GM19193 (cell line): Measurements from ENCODE around the gene AMPD1.

Experiments used
- POLR2A ChIP-seq: IDR thresholded peaks from 4 replicates; pipeline ENCODE4 v1.6.1; 2011; ENCODE audit not compliant: insufficient read depth, insufficient read length; ENCODE audit errors: extremely low read depth

Gene AMPD1

DNA sequence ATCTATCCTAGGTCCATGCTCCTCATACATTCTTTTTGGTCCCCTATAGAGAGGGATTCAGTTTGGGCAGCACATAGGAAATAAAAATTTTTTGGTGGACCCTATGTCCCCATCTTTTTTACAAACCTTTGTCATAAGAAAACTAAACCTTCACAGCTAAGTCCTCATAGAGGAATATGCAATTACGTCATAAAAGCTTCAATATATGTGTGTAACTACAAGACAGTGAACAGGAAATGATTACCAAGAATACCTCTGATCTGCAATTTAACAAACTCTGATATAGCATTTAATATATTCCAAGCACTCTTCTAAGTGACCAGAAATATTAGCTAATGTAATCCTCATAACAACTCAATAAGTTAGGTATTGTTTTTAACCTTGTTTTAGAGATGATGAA, 19.2 kb downstream of the AMPD1 start:
- no peak for TF ChIP-seq POLR2A

DNA sequence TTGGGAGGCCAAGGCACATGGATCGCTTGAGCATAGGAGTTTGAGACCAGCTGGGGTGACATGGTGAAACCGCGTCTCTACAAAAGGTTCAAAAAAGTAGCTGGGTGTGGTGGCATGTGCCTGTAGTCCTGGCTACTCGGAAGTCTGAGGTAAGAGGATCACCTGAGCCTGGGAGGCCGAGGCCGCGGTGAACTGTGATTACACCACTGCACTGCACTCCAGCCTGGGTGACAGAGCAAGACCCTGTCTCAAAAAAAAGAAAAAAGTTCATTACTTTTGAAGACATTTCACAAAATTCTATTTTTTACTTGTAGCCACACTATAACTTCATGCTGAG, 23.4 kb downstream of the AMPD1 start:
- TF ChIP-seq POLR2A, result no peak

DNA sequence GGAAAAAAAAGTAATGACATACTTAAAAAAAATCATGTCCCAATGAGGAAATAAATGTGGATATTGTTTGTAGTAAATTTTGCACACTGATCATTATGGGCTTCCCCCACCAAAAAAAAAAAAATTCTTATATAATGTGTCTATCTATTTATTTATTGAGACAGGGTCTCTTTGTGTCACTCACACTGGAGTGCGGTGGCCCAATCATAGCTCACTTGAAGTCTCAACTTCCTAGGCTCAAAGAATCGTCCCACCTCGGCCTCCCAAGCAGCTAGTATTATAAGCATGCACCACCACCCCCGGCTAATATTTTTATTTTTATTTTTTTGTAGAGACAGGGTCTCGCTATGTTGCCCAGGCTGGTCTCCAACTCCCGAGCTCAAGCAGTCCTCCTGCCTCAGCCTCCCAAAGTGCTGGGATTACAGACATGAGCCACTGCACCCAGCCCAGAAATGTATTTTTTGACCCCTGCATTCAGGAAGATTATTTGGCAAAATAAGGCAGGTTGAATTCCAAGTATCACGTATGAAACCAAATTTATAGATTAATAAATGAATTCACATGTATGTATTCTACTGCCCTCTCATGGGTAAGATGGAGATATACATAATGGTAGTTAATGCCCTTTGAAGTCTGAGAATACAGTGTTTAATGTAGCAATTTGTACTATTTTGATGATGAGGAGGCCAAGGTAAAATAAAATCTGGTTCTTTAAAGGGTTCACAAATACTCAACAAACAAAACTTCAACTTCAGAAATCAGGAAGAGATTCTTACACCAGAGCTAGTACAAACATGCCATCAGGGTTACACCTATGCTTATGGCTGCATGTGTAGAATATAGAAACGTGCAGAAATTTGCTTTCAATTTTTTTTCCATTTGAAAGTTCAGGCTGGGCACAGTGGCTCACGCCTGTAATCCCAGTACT, 24.1 kb downstream of the AMPD1 start:
- no peak for TF ChIP-seq POLR2A

DNA sequence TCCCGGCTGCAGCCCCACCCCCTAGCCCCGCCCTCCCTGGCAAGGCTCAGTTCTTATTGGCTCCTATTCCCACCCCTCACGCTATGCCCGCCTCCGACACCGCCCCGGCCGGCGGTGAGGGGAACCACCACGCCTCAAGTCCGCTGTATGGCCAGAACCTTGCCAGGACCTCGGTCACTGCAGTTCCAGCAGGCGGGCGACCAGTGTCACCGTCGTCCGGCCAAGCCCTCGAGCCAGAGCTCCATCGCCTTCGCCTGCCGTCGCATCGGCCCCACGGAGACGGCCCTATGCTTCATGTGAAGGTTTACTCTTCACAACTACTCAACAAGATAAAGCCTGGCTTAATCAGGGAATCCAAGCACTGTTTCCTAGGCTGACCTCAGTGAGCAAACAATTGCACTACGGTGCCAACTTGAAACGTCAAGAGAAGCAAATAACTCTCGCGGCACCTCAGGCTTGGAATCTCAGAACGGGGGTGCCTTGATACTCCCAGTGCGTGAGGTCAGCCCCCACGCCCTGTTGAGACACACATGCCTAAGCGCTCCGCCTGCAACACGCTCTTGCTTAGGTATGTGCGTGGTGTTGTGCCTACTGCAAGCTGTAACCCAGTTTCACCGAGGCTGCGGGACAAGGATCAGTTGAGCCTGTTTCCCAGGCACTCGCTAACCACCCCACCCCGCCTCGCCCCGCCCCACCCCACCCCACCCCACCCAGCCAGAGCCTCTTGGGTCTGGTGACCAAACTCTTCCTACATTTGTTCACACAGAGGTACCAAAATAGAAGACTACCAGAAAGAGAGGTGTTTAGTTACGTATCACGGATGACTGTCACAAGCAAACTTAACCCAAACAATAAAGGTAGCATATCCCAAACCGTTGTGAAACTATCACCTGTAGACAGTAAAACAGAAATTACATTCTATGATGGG, 25.0 kb downstream of the AMPD1 start:
- TF ChIP-seq POLR2A, result no peak

DNA sequence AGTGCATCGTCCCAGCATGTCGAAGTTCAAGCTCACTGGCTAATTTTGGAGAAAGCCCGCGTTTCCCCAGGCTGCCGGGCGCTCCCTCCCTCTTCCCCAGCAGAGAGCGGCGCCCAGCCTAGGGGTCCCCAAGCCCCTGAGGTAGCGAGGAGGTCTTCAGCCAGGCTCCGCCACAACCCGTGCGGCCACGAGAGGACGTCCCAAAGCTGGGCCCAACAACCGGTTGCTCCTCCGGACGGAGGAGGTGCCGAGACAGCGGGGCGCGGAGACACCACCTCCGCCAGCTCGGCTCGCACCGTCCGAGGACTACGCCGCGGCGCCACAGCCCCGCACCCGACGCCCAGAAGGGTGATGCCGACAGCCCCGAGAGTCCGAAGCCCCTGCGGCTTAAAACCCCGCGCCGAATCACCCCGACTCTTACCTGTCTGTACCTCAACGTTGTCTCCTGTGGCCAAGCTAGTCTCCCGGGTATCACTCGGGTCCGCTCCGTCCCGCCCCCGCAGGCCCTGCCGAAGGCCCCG, 25.7 kb downstream of the AMPD1 start, which contains the start of gene DENND2C:
TSS of gene DENND2C (minus strand) at position 488 of the 521 bp plus-strand sequence. CDS start 44,065 bp downstream, outside the sequence.
- TF ChIP-seq POLR2A, result no peak

DNA sequence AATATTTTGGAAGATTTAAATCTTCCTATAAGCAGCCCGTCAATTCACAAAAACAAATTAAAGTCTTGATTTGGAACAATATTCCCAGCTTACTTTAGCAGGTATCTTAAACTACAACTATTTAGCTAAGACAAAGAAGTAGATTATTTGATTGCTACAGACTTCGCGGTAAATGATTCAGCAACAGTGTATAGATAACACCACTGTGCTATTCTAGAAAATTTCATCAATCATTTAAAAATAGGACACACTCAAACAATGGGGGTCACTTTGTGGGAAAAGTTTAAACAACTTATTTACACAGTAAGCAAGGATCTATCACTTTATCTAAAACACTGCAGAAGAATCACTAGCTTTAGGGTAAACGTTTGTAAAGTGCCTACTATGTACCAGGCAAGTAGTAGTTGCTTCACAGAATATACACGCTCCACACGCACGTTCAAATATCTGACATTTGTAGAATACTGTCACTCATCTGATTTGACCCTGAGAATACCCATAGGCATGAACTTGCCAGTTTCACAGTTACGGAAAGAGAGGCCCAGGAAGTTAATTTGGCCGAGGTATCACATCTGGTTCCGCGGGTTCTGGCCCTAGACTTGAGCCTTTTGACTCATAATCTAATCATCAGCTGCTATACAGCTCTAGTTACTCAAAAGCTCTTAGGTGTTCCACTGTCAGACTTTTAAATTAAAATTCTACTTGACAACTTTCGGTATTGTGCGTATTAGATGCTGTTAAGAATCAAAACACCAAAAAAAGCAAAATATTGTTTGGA, 26.4 kb downstream of the AMPD1 start:
- no peak for TF ChIP-seq POLR2A

DNA sequence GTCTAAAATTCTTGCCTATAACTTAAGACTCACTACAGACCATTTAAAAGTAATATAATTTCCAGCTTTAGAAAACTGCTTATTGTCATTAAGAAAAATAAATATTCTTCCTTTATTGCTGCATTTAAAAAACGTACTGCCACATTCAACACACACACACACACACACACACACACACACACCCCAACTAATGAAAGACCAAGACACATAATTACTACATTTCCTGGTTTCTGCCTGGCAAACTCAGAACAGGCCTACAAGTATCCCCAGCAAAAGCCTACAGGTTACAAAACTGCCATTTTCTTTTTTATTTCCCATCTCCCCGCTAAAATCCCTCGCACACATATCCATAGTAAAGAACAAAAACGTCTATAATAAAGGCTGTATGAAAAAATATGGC, 27.0 kb downstream of the AMPD1 start:
- TF ChIP-seq POLR2A, result no peak

DNA sequence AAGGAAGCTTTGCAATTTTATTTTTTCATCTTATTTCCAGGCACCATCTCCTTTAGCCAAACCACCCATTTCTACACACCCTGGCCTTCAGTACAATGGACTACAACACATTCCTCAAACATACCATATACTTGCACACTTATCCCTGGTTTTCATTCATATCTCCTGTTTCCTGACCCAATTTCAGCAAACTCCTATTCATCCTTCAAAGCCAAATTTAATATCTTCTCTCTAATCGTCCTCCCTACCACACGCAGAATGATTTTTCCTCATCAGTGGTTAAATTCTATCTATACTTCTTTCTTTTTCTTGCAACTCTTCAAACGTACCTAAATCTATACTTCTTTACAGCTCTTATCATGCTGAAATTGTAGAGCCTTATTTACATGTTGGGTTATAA, 28.4 kb downstream of the AMPD1 start:
- no peak for TF ChIP-seq POLR2A

DNA sequence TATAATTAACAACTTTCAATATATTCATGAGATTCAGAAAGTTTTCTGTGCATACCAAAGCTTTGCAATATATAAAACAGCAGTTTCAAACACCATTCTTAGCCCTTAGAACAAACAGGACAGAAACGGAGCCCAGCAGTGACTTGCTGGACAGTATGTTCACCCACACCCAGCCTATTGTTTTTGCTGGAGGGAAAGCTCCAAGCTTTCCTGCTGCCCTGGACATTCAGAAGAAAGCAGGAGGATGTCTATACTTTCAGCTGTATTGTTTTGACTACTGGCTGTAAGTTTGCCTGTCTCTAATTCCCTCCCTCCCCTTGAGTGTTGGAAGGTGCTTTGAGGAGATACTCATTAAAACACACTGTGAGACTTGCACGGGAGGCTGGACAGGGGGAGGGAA, 35.1 kb downstream of the AMPD1 start:
- TF ChIP-seq POLR2A, result no peak

DNA sequence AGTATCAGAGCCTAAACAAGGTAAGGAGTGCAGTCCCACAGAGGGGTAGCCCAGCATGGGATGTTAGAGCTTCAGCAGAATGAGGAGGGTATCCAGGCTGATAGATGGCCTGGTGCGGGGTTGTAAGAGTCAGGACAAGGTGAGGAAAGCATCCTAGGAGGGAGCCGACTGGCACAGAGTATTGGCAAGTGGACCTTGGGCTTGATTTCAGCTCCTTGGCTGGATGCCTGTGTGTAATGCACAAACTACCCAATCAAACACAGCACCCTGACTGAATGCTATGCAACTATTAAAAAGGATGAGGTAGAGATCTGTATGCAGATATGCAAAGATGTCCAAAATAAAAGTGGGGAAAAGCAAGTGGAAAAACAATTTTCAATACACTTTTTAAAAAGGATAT, 43.5 kb downstream of the AMPD1 start:
- no peak for TF ChIP-seq POLR2A

DNA sequence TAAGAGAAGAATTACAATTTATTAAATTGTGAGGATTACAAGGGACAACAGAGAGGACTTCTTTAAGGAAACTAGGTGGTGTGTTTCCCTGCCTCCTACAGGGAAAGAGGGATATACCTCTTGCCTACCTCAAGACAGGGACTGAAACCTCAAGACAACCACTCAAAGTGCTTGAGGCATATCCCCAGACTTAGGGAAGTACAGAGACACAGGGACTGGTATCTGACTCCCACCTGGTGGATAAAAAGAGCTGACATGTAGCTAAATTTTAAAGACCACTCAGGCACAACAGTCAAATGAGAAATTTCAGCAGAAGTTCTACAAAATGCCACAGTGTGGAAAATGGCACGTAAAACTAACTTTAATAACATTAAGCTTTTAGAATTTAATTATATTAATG, 46.8 kb downstream of the AMPD1 start:
- TF ChIP-seq POLR2A, result no peak

DNA sequence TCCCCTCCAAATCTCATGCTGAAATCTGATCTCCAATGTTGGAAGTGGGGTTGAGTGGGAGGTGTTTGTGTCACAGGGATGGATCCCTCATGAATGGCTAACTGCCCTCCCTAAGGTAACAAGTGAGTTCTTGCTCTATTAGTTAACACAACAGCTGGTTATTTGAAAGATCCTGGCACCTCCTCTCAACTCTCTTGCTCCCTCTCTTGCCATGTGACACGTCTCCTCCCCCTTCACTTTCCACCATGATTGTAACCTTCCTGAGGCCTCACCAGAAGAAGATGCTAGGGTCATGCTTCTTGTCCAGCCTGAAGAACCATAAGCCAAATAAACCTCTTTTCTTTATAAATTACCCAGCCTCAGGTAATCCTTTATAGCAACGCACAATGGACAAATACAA, 54.0 kb downstream of the AMPD1 start:
- TF ChIP-seq POLR2A, result no peak

DNA sequence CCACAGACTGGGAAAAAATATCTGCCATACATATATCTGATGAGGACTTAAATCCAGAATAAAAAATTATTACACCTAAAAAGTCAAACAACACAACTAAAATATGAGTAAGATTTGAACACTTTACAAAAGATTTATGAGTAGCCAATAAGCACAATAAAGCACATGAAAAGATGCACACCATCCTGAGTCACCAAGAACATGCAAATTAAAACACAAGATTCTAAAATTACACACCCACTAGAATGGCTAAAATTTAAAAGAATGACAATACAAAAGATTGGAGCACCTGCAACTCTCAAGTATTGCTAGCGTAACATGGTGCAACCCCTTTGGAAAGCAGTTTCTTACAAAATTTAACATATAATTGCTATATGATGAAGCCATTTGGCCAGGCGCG, 56.4 kb downstream of the AMPD1 start:
- no peak for TF ChIP-seq POLR2A

DNA sequence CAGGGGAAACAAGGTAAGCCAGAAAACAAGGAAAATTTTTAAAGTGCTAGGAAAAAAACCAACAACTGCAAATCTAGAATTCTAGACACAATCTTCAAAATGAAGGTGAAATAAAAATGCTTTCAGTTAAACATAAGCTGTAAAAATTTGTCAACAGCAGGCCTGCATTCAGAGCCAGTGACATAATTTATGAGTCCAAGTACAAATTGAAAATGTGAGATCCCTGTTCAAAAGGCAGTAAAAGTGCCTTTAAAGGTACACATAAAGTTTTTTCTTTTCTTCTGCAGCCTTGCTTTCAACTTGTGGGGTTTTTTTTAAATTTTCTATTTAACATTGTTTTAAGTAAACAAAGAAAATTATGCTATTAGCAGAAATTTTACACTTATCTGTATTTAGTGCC, 62.9 kb downstream of the AMPD1 start:
- TF ChIP-seq POLR2A, result no peak

DNA sequence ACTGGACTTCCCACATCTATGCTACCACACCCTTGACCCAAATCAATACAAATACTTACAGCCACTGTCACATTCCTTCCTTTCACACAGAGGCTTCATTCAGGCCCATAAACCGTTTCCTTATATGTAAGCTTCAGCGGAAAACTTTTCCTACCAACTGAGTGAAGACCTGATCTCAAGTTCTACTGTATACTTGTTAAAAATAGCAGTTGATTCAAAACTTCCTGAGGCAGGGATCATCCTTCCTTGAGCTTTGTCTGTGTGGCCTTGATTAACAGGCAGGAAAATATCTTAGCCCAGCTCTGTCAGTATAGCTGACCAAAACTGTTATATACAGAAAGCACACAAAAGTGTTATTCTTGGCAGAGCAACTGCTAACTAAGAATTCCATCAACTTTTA, 68.2 kb downstream of the AMPD1 start:
- no peak for TF ChIP-seq POLR2A
